GM23338 (cell line): Measurements from ENCODE around the gene ATXN7L1. TPM values are rescaled to one million over a fixed set of nuclear protein-coding genes. Genes with fewer than 3 reads are reported as not detected.
"Not testable (repeated sequence)": the region's sequence is repeated elsewhere in the genome, so short reads cannot be mapped to it uniquely, and the experiment has no call there.

Experiments used
- ATAC-seq: fragments of 200-7000 bp; cut with Tn5 transposase; 3 replicates; pipeline ENCODE4 v1.9.1; 2020
- DNase-seq: peaks from one replicate; pipeline ENCODE4 v3.0.0-alpha.2; 2015; ENCODE audit warnings: low spot score
- H2AFZ ChIP-seq: fragments of 200-600 bp; sonication (generic); 2 replicates; pipeline ENCODE4 v1.8.0; 2016; ENCODE audit warnings: antibody characterized with exemption, mild to moderate bottlenecking, moderate library complexity
- H3F3A ChIP-seq: fragments of 200-600 bp; sonication (generic); replicated peaks from 2 replicates; pipeline ENCODE4 v1.8.0; 2017; ENCODE audit warnings: antibody characterized with exemption, mixed run types, low read depth
- H3K27ac ChIP-seq: fragments of 200-600 bp; sonication (generic); 2 replicates; pipeline ENCODE4 v1.6.1; 2016; ENCODE audit warnings: low read depth
- H3K27me3 ChIP-seq: fragments of 200-600 bp; sonication (generic); 2 replicates; pipeline ENCODE4 v1.8.0; 2016; ENCODE audit warnings: mild to moderate bottlenecking, mixed run types, moderate library complexity; ENCODE audit not compliant: insufficient read depth
- H3K36me3 ChIP-seq: fragments of 200-600 bp; sonication (generic); 2 replicates; pipeline ENCODE4 v1.8.0; 2016; ENCODE audit warnings: mild to moderate bottlenecking; ENCODE audit not compliant: insufficient read depth
- H3K4me1 ChIP-seq: fragments of 200-600 bp; sonication (generic); 2 replicates; pipeline ENCODE4 v1.8.0; 2016; ENCODE audit warnings: mild to moderate bottlenecking, moderate library complexity; ENCODE audit not compliant: insufficient read depth
- H3K4me2 ChIP-seq: fragments of 200-600 bp; sonication (generic); 2 replicates; pipeline ENCODE4 v1.7.1; 2017; ENCODE audit warnings: mixed run types
- H3K4me3 ChIP-seq: fragments of 200-600 bp; sonication (generic); 2 replicates; pipeline ENCODE4 v1.6.1; 2016; ENCODE audit warnings: mixed run types
- H3K79me2 ChIP-seq: fragments of 200-600 bp; sonication (generic); replicated peaks from 2 replicates; pipeline ENCODE4 v1.8.0; 2017; ENCODE audit warnings: mild to moderate bottlenecking; ENCODE audit not compliant: insufficient read depth
- H3K9me2 ChIP-seq: fragments of 200-600 bp; sonication (generic); 2 replicates; pipeline ENCODE4 v1.8.0; 2017; ENCODE audit not compliant: insufficient read depth
- H4K20me1 ChIP-seq: fragments of 200-600 bp; sonication (generic); replicated peaks from 2 replicates; pipeline ENCODE4 v1.8.0; 2017; ENCODE audit warnings: mild to moderate bottlenecking; ENCODE audit not compliant: insufficient read depth
- H3K27ac Mint-ChIP-seq: 2 replicates; pipeline ENCODE4 v1.8.0; 2020; ENCODE audit warnings: inconsistent platforms, mild to moderate bottlenecking, moderate library complexity, mixed read lengths
- H3K27me3 Mint-ChIP-seq: 3 replicates; pipeline ENCODE4 v1.8.0; 2022; ENCODE audit warnings: low read depth, mild to moderate bottlenecking, moderate library complexity, mixed read lengths, inconsistent platforms; ENCODE audit not compliant: insufficient read depth, poor library complexity
- H3K36me3 Mint-ChIP-seq: 3 replicates; pipeline ENCODE4 v1.8.0; 2021; ENCODE audit warnings: low read depth, mild to moderate bottlenecking, inconsistent platforms, moderate library complexity, mixed read lengths
- H3K4me1 Mint-ChIP-seq: 3 replicates; pipeline ENCODE4 v1.8.0; 2020; ENCODE audit warnings: mild to moderate bottlenecking, inconsistent platforms, mixed read lengths
- H3K4me3 Mint-ChIP-seq: 3 replicates; pipeline ENCODE4 v1.8.0; 2021; ENCODE audit warnings: moderate library complexity, mild to moderate bottlenecking, inconsistent platforms, mixed read lengths
- H3K9me3 Mint-ChIP-seq: 3 replicates; pipeline ENCODE4 v1.8.0; 2020; ENCODE audit warnings: moderate library complexity, mild to moderate bottlenecking, inconsistent platforms, mixed read lengths
- POLR2AphosphoS5 ChIP-seq: IDR thresholded peaks from 2 replicates; pipeline ENCODE4 v1.6.1; 2016; ENCODE audit warnings: antibody characterized with exemption, low read depth
- ZNF462 ChIP-seq: fragments of 250-450 bp; sonication (Bioruptor Pico); IDR thresholded peaks from 2 replicates; pipeline ENCODE4 v1.5.0; 2020; ENCODE audit warnings: mild to moderate bottlenecking, moderate library complexity
- polyA plus RNA-seq: library from polyadenylated mRNA; unstranded; fragments of >200 nt; fragmentation: Nextera tagmentation; extraction: Ambion mirVana; gene quantifications from 2 replicates; pipeline ENCODE4 v1.2.1, GENCODE V29; 2016
- total RNA-seq: library from RNA; depleted of rRNA; stranded (reverse); fragments of >200 nt; shearing (Covaris generic); gene quantifications from 2 replicates; pipeline ENCODE4 v1.2.3, GENCODE V29; 2014

Gene ATXN7L1
- total and polyA plus RNA-seq, 2 experiments from 2014 or later: 22.8 to 29.8 TPM

- H3K9me2 ChIP-seq: no peaks in the 10 kb centered on the region
- peaks cover 3% of the 10 kb centered on the region; the same call in 1 of the 2 replicates for H4K20me1 ChIP-seq
- H3K4me3 Mint-ChIP-seq: no peak overlapping the region
- TF ChIP-seq ZNF462 (no peak), POLR2AphosphoS5 (no peak)
- H3K79me2 ChIP-seq: peaks cover 67% of the 10 kb centered on the region
- no peak overlapping the region for H3K27ac ChIP-seq
- H3K4me1 ChIP-seq: peaks cover 31% of the 10 kb centered on the region
- H3K36me3 Mint-ChIP-seq: peaks cover 22% of the 10 kb centered on the region
- DNase-seq: no peak
- H3K27ac Mint-ChIP-seq: no peak overlapping the region
- peaks cover 4% of the 10 kb centered on the region; the same call in 1 of the 2 replicates for H3F3A ChIP-seq
- H3K4me2 ChIP-seq: no peak overlapping the region
- H3K4me1 Mint-ChIP-seq: peaks cover 39% of the 10 kb centered on the region
- H3K4me3 ChIP-seq: no peak overlapping the region
- peaks cover 2% of the 10 kb centered on the region for H3K27me3 Mint-ChIP-seq
- no peak for ATAC-seq
- H3K27me3 ChIP-seq: no peaks in the 10 kb centered on the region
- H2AFZ ChIP-seq: no peak overlapping the region
- H3K9me3 Mint-ChIP-seq: no peaks in the 10 kb centered on the region
- no peaks in the 10 kb centered on the region for H3K36me3 ChIP-seq
Observed at GRCh38 chr7:105846404-105846803, 30.0 kb downstream of the ATXN7L1 start.

GRCh38 chr7:105844681-105845080 lies 31.7 kb downstream of the ATXN7L1 start:
- H3K9me3 Mint-ChIP-seq, ATAC-seq, DNase-seq, H3K27me3 Mint-ChIP-seq, H4K20me1 ChIP-seq, H3K4me3 Mint-ChIP-seq, H3K4me3 ChIP-seq, H3K4me2 ChIP-seq, H3F3A ChIP-seq, H3K27me3 ChIP-seq, H2AFZ ChIP-seq, H3K36me3 ChIP-seq, H3K27ac ChIP-seq, H3K27ac Mint-ChIP-seq, H3K9me2 ChIP-seq: not testable (repeated sequence)
- Mint-ChIP-seq H3K4me1 (peaks cover 39% of the 10 kb centered on the region), H3K36me3 (peaks cover 22% of the 10 kb centered on the region)
- Histone ChIP-seq H3K79me2 (peaks cover 66% of the 10 kb centered on the region), H3K4me1 (peaks cover 31% of the 10 kb centered on the region)
